PFSK-1 (cell line): ENCODE data around the gene TM4SF5.

Source experiments
- POLR2AphosphoS5 ChIP-seq: IDR thresholded peaks from 2 replicates; pipeline ENCODE4 v1.6.1; 2012; ENCODE audit warnings: low read depth, mild to moderate bottlenecking, control low read depth, low read length, moderate library complexity
- TAF1 ChIP-seq: IDR thresholded peaks from 2 replicates; pipeline ENCODE4 v1.6.1; 2012; ENCODE audit warnings: low read length, control low read depth, borderline replicate concordance; ENCODE audit not compliant: insufficient read depth
- TF ChIP-seq, protein P1 (sequence below), 2 experiments: IDR thresholded peaks; 2 replicates each; pipeline versions ENCODE4 v1.6.1 to v1.8.0; 2011 to 2012; ENCODE audit warnings: low read depth in 2 of 2, low read length in 2 of 2, control low read depth in 1 of 2, inconsistent platforms in 1 of 2, mild to moderate bottlenecking in 1 of 2, moderate library complexity in 1 of 2; ENCODE audit not compliant: insufficient read depth in 1 of 2

GRCh38 chr17:4777969-4778760, 6.5 kb downstream of the TM4SF5 start:
- TF ChIP-seq POLR2AphosphoS5 (no peak), TAF1 (no peak)
- TF ChIP-seq, protein P1, sequence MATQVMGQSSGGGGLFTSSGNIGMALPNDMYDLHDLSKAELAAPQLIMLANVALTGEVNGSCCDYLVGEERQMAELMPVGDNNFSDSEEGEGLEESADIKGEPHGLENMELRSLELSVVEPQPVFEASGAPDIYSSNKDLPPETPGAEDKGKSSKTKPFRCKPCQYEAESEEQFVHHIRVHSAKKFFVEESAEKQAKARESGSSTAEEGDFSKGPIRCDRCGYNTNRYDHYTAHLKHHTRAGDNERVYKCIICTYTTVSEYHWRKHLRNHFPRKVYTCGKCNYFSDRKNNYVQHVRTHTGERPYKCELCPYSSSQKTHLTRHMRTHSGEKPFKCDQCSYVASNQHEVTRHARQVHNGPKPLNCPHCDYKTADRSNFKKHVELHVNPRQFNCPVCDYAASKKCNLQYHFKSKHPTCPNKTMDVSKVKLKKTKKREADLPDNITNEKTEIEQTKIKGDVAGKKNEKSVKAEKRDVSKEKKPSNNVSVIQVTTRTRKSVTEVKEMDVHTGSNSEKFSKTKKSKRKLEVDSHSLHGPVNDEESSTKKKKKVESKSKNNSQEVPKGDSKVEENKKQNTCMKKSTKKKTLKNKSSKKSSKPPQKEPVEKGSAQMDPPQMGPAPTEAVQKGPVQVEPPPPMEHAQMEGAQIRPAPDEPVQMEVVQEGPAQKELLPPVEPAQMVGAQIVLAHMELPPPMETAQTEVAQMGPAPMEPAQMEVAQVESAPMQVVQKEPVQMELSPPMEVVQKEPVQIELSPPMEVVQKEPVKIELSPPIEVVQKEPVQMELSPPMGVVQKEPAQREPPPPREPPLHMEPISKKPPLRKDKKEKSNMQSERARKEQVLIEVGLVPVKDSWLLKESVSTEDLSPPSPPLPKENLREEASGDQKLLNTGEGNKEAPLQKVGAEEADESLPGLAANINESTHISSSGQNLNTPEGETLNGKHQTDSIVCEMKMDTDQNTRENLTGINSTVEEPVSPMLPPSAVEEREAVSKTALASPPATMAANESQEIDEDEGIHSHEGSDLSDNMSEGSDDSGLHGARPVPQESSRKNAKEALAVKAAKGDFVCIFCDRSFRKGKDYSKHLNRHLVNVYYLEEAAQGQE (IDR thresholded peaks at IDR 0.05; ENCODE audit: insufficient read depth in 1 of 2, low read depth in 2 of 2, low read length in 2 of 2), result no peak
